Heart right ventricle (tissue), 16 donors: ENCODE measurements around the gene IL19. TPM values are rescaled to one million over a fixed set of nuclear protein-coding genes. Genes with fewer than 3 reads are reported as not detected.

Experiments
- ATAC-seq, 8 donors: fragments of 200-7000 bp; cut with Tn5 transposase; one replicate each; pipeline ENCODE4 v1.9.1; 2020; ENCODE audit warnings: mild to moderate bottlenecking in 8 of 8, moderate library complexity in 8 of 8, moderate number of reproducible peaks in 1 of 8
- DNase-seq, 2 donors: peaks; one replicate each; pipeline ENCODE4 v3.0.0-alpha.2; 2020
- H3K27ac ChIP-seq, 10 donors: fragments of 200-600 bp; sonication (generic) in 2 of 10; one replicate each; pipeline versions ENCODE4 v1.5.0 to v1.8.0; 2020 to 2022; ENCODE audit warnings: mild to moderate bottlenecking in 3 of 10
- H3K27me3 ChIP-seq, 7 donors: fragments of 200-600 bp; one replicate each; pipeline ENCODE4 v1.8.0; 2021 to 2022; ENCODE audit warnings: mild to moderate bottlenecking in 2 of 7
- H3K36me3 ChIP-seq, 9 donors: fragments of 200-600 bp; sonication (generic) in 1 of 9; one replicate each; pipeline versions ENCODE4 v1.5.0 to v1.8.0; 2020 to 2022; ENCODE audit warnings: mild to moderate bottlenecking in 2 of 9
- H3K4me1 ChIP-seq, 9 donors: fragments of 200-600 bp; sonication (generic) in 1 of 9; one replicate each; pipeline versions ENCODE4 v1.5.0 to v1.8.0; 2020 to 2022; ENCODE audit warnings: mild to moderate bottlenecking in 4 of 9
- H3K4me3 ChIP-seq, 10 donors: fragments of 200-600 bp; sonication (generic) in 2 of 10; one replicate each; pipeline versions ENCODE4 v1.5.0 to v1.8.0; 2020 to 2022; ENCODE audit warnings: mild to moderate bottlenecking in 7 of 10, moderate library complexity in 2 of 10
- H3K9me3 ChIP-seq, 11 donors: fragments of 200-600 bp in 10 of 11; sonication (generic) in 2 of 11; one replicate each; pipeline versions ENCODE4 v1.5.0 to v1.8.0; 2013 to 2022; ENCODE audit warnings: mild to moderate bottlenecking in 2 of 11, control low read depth in 1 of 11, moderate library complexity in 1 of 11
- CTCF ChIP-seq, 9 donors: fragments of 200-600 bp; sonication (generic) in 2 of 9; IDR thresholded peaks; one replicate each; pipeline versions ENCODE4 v1.5.0 to v1.8.0; 2021 to 2022; ENCODE audit warnings: antibody characterized with exemption in 9 of 9, mild to moderate bottlenecking in 5 of 9, moderate library complexity in 1 of 9
- WGBS, 2 donors: extraction: QIAGEN DNeasy Blood & Tissue Kit; methylation state at CpG; one replicate each; pipeline ENCODE4 v1.1.7; 2013; ENCODE audit warnings: inconsistent platforms in 1 of 2; 5-methylcytosine and 5-hydroxymethylcytosine counted together
- intact Hi-C, 10 donors: fragments of 100-400 bp; cut with DNase I; formaldehyde crosslinking; loops; one replicate each; pipeline versions ENCODE4 v1.11.1 to v1.14.2; 2022
- polyA plus RNA-seq, 2 donors: library from polyadenylated mRNA; stranded (reverse); fragments of 200-250 nt; gene quantifications; one replicate each; pipeline ENCODE4 v1.2.3, GENCODE V29; 2013
- total RNA-seq, 10 donors: library from RNA; stranded (reverse); fragmentation: NEBNext Ultra II Directional in 3 of 10; extraction: Animal tissue kit (Norgen Biotek cat#: 25700) in 3 of 10; gene quantifications; one replicate each; pipeline versions ENCODE4 v1.2.1 to v1.2.4, GENCODE V29; 2021 to 2023
- donor health status: Arrhythmogenic right ventricular cardiomyopathy.
- donor health status: ischemic (EF 13 %, LVEDD 7.1; RV severe dilation, severe dysfunction).
- donor health status: healthy with polysubstance abuse.
- donor health status: DM: no; HTN: yes; CAD: no.
- donor health status: DM: no; HTN: no; CAD: no.
- donor health status: ischemic (EF 25% LVEDD 6.9; RV normal size, moderate dysfunction).
- donor health status: ischemic (EF 25% LVEDD 5.7; RV mildly dilated, moderate dysfunction).
- donor health status: healthy.
- donor health status: DM: yes; HTN: yes; CAD: no.
- donor health status: Ischemic cardiomyopathy.
- donor health status: ischemic (EF 35%, LVEDD 5.7; RV mildly dilated, moderate dysfunction).
- donor health status: nonischemic (EF 11% LVEDD 7.7; RV severe dilation, severe dysfunction).
- donor health status: DM: yes; HTN: yes; CAD: no.
- donor health status: PGD.
- donor health status: ischemic (EF 29% LVEDD 5.4; RV normal size, mild dysfunction).
- donor health status: nonischemic (EF 23%, LVEDD 6.1; RV moderate dilation, normal function).

Gene IL19
- total and polyA plus RNA-seq, 12 donors = not detected

DNA sequence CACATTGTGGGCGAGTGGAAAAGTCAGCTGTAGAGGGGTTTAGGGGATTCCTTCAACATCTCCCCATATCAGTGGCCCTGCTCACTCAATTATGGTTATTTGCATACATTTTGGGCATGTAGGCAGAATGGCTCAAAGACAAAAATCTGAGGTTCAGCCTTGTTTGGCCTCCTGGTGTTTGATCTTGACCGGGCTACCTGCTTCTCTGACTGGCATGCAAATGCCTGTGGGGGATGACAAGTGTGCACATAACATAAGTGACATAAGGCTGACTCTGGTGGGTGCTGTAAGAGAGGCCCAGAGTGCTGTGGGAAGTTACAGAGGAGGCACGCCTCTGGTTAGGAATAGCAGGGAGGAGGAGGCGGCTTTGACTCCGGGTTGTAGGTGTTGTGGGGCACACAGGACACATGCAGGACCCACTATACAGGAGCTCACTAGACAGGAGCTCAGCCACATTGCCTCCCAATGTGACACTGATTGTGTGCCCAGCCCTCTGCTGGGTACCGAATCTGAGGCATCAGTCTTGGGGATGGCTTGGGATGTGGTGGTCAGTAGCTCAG, 29.4 kb upstream of the IL19 start:
- Histone ChIP-seq H3K27me3 (no peaks in the 10 kb centered on the region), H3K4me3 (no peak overlapping the region), H3K4me1 (peaks cover 10 to 46% (median 31%) of the 10 kb centered on the region in 9 donors), H3K9me3 (no peaks in the 10 kb centered on the region), H3K36me3 (peaks cover 0 to 12% (median 0%) of the 10 kb centered on the region in 9 donors), H3K27ac (no peak overlapping the region)
- no peak for TF ChIP-seq CTCF (IDR thresholded peaks at IDR 0.05)
- ATAC-seq (no peak), DNase-seq (no peak)
- intact Hi-C loops = no loop called here
- WGBS, 2 donors = 90 to 94% methylated on average over 6 of the region's 6 CpGs

DNA sequence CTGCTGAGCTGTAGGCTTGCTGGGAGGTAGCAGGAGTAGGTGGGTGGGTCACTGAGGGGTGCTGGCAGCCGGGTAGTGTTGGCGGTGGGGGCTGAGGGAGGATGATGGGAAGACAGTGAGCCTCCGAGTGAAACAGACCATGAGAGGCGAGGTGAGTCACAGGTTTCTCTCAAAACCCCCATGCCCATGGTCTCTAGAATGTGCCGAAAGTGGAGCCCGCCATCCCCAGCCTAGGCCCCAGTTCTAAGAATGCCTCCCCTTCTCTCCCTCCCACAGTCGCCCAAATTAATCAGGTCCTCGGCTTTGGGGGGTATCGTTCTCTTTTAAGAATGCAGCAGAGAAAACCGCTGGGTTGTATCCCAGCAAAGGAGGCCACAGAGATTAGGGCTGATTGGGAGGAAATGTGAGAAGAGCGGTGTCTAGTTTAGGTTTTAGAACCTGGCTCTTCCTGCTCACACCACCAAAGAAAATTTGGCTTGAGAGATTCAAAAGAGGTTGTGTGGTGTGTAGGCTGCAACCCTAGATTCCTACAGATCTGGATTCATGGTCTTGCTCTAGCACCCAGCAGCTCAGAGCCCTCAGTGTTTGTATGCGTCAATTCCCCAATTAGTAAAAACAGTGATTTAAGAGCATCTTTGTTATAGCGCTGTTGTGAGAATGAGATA, 27.7 kb upstream of the IL19 start:
- H3K27me3 ChIP-seq = no peaks in the 10 kb centered on the region
- 68 to 71% methylated on average over 13 of the region's 13 CpGs for WGBS, 2 donors
- H3K36me3 ChIP-seq = no peaks in the 10 kb centered on the region
- H3K27ac ChIP-seq = peak overlapping the region in 1 of 10 donors; percentile 11
- TF ChIP-seq CTCF (IDR thresholded peaks at IDR 0.05) = no peak
- peaks cover 6 to 30% (median 15%) of the 10 kb centered on the region in 9 donors for H3K4me1 ChIP-seq
- no peak overlapping the region for H3K4me3 ChIP-seq
- ATAC-seq = no peak
- intact Hi-C loops = no loop called here
- no peaks in the 10 kb centered on the region for H3K9me3 ChIP-seq
- no peak for DNase-seq

GRCh38 chr1:206744683-206745082, 25.9 kb upstream of the IL19 start:
- Histone ChIP-seq H3K27me3 (no peaks in the 10 kb centered on the region), H3K4me1 (peaks cover 0 to 15% (median 0%) of the 10 kb centered on the region in 9 donors), H3K4me3 (no peak overlapping the region), H3K27ac (no peak overlapping the region), H3K9me3 (no peaks in the 10 kb centered on the region), H3K36me3 (no peaks in the 10 kb centered on the region)
- ATAC-seq (peak in 4 of 8 donors; percentile 14 to 54 (median 26)), DNase-seq (no peak)
- WGBS, 2 donors = 72 to 73% methylated on average over 4 of the region's 4 CpGs
- no peak for TF ChIP-seq CTCF (IDR thresholded peaks at IDR 0.05)
- intact Hi-C loops = no loop called here

GRCh38 chr1:206745301-206745700, 25.3 kb upstream of the IL19 start:
- Histone ChIP-seq H3K4me1 (peaks cover 0 to 11% (median 0%) of the 10 kb centered on the region in 9 donors), H3K36me3 (no peaks in the 10 kb centered on the region), H3K27ac (no peak overlapping the region), H3K4me3 (no peak overlapping the region), H3K27me3 (no peaks in the 10 kb centered on the region), H3K9me3 (no peaks in the 10 kb centered on the region)
- ATAC-seq (no peak), DNase-seq (no peak)
- WGBS, 2 donors = 97 to 98% methylated on average over 1 of the region's 1 CpG
- intact Hi-C loops = no loop called here
- TF ChIP-seq CTCF (IDR thresholded peaks at IDR 0.05) = no peak
